ENCODE results near the gene APOF. TPM values are rescaled to one million over a fixed set of nuclear protein-coding genes. Genes with fewer than 3 reads are reported as not detected.
A peak's percentile ranks its signal among the peaks of the same experiment; 100 is the strongest.

APOF gene
- total and polyA plus RNA-seq, 4 donors, result 0.12 TPM; not detected in 3

GRCh38 chr12:56315249-56315621 lies 47.4 kb downstream of the APOF start:
- 2 to 3% methylated on average over 11 of the region's 11 CpGs for WGBS, 2 donors
- TF ChIP-seq CTCF (IDR thresholded peaks at IDR 0.05; ENCODE audit: control extremely low read depth, extremely low read depth), result no peak
- H3K4me3 ChIP-seq, result peak overlapping the region; percentile 72
- ATAC-seq (ENCODE audit: insufficient read depth, low FRiP score), result no peak
- H3K9me3 ChIP-seq (ENCODE audit: control insufficient read depth in 4 of 4, insufficient read depth in 3 of 4, low read length in 3 of 4), result no peaks in the 10 kb centered on the region
- peaks cover 0 to 38% (median 4%) of the 10 kb centered on the region in 4 donors for H3K36me3 ChIP-seq (ENCODE audit: control insufficient read depth in 4 of 4, insufficient read depth in 4 of 4, low read length in 4 of 4)
- peak overlapping the region; percentile 80 to 98 for H3K9ac ChIP-seq (ENCODE audit: insufficient read depth in 1 of 2, low read length in 2 of 2)
- peaks cover 0 to 13% (median 6%) of the 10 kb centered on the region in 5 donors for H3K4me1 ChIP-seq (ENCODE audit: control insufficient read depth in 5 of 5, insufficient read depth in 5 of 5, low read length in 5 of 5)
- peak overlapping the region; percentile 87 to 94 for H3K27ac ChIP-seq (ENCODE audit: low read depth in 1 of 2, low read length in 1 of 2)
- H3K27me3 ChIP-seq (ENCODE audit: control insufficient read depth in 3 of 3, insufficient read depth in 3 of 3, low read length in 2 of 3), result no peaks in the 10 kb centered on the region
- peak; percentile 26 to 39 (median 29) for DNase-seq

DNA sequence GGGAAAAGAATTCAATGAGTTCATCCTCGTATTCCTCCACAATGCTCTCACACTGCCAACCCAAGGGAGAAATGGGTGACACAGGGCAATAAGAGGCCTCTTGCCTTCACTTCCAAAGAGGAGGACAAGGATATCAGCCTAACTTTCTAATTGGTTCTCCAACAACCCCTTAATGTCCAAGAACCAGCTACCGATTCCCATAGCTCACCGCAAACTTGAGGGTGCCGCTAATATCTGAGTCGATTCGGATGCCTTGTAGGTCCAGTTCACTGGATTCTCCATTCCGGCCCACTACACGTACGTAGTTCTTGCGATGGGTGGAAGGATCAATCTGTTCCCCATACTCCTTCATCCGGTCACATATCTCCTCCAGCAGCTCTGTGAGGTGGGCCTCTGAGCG lies 51.7 kb downstream of the APOF start:
- Histone ChIP-seq H3K4me1 (ENCODE audit: control insufficient read depth in 5 of 5, insufficient read depth in 5 of 5, low read length in 5 of 5) (peaks cover 0 to 6% (median 6%) of the 10 kb centered on the region in 5 donors), H3K27me3 (ENCODE audit: control insufficient read depth in 3 of 3, insufficient read depth in 3 of 3, low read length in 2 of 3) (no peaks in the 10 kb centered on the region), H3K36me3 (ENCODE audit: control insufficient read depth in 4 of 4, insufficient read depth in 4 of 4, low read length in 4 of 4) (peaks cover 9 to 38% (median 13%) of the 10 kb centered on the region in 4 donors), H3K9ac (ENCODE audit: insufficient read depth in 1 of 2, low read length in 2 of 2) (no peak overlapping the region), H3K4me3 (no peak overlapping the region), H3K9me3 (ENCODE audit: control insufficient read depth in 4 of 4, insufficient read depth in 3 of 4, low read length in 3 of 4) (no peaks in the 10 kb centered on the region), H3K27ac (ENCODE audit: low read depth in 1 of 2, low read length in 1 of 2) (no peak overlapping the region)
- ATAC-seq (ENCODE audit: insufficient read depth, low FRiP score), result no peak
- no peak for TF ChIP-seq CTCF (IDR thresholded peaks at IDR 0.05; ENCODE audit: control extremely low read depth, extremely low read depth)
- no peak for DNase-seq
- WGBS, 2 donors, result 96 to 97% methylated on average over 12 of the region's 12 CpGs

Small RNAs within 50 kb of the gene (small RNA-seq; reads per million reads assigned to genes)
- not detected for gene RNU7-40P (ENCODE audit: low replicate concordance)

Other genes with a start within 250 kb of the APOF start
- gene RPL41, start 246.2 kb downstream of the APOF start, total RNA-seq, result 1,000 to 10,000 TPM; 1,569 to 3,132 TPM
- gene RPL41, start 246.2 kb downstream of the APOF start, polyA plus RNA-seq, result 1,000 to 10,000 TPM; 4,690 to 5,737 TPM
- gene ZC3H10, start 244.6 kb downstream of the APOF start, total RNA-seq, result 1 to 10 TPM; 2.5 to 7.9 TPM
- 1 to 10 TPM; 3.1 to 3.5 TPM for gene ZC3H10, start 244.6 kb downstream of the APOF start, polyA plus RNA-seq
- gene ESYT1, start 234.6 kb downstream of the APOF start, total RNA-seq, result 100 to 1,000 TPM in 1 of 2 donors, 10 to 100 TPM in 1; 57.4 to 131 TPM
- 10 to 100 TPM; 23.5 to 71.0 TPM for gene ESYT1, start 234.6 kb downstream of the APOF start, polyA plus RNA-seq
- 10 to 100 TPM; 39.1 to 46.1 TPM for gene MYL6B, start 210.3 kb downstream of the APOF start, total RNA-seq
- 10 to 100 TPM; 20.7 to 40.3 TPM for gene MYL6B, start 210.3 kb downstream of the APOF start, polyA plus RNA-seq
- 1,000 to 10,000 TPM; 1,471 to 1,783 TPM for gene MYL6, start 204.5 kb downstream of the APOF start, total RNA-seq
- 1,000 to 10,000 TPM; 2,612 to 3,593 TPM for gene MYL6, start 204.5 kb downstream of the APOF start, polyA plus RNA-seq
- 10 to 100 TPM; 66.5 to 97.5 TPM for gene SMARCC2, start 173.4 kb downstream of the APOF start, total RNA-seq
- gene SMARCC2, start 173.4 kb downstream of the APOF start, polyA plus RNA-seq, result 10 to 100 TPM; 23.9 to 29.0 TPM
- gene RNF41, start 140.9 kb downstream of the APOF start, total RNA-seq, result 10 to 100 TPM; 49.5 to 54.6 TPM
- gene RNF41, start 140.9 kb downstream of the APOF start, polyA plus RNA-seq, result 10 to 100 TPM; 18.1 to 40.6 TPM
- gene NABP2, start 138.5 kb downstream of the APOF start, total RNA-seq, result 10 to 100 TPM; 11.3 to 31.4 TPM
- gene NABP2, start 138.5 kb downstream of the APOF start, polyA plus RNA-seq, result 10 to 100 TPM; 22.1 to 23.8 TPM
- gene SLC39A5, start 132.8 kb downstream of the APOF start, total RNA-seq, result 1 to 10 TPM in 1 of 2 donors, under 1 TPM in 1; 0.71 to 1.1 TPM
- under 1 TPM; 0.13 to 0.20 TPM for gene SLC39A5, start 132.8 kb downstream of the APOF start, polyA plus RNA-seq
- 10 to 100 TPM; 25.9 to 38.1 TPM for gene ANKRD52, start 104.5 kb downstream of the APOF start, total RNA-seq
- gene ANKRD52, start 104.5 kb downstream of the APOF start, polyA plus RNA-seq, result 1 to 10 TPM; 9.2 to 9.9 TPM
- 10 to 100 TPM in 1 of 2 donors, 1 to 10 TPM in 1; 8.3 to 16.5 TPM for gene COQ10A, start 95.9 kb downstream of the APOF start, total RNA-seq
- 10 to 100 TPM in 1 of 2 donors, 1 to 10 TPM in 1; 5.8 to 18.1 TPM for gene COQ10A, start 95.9 kb downstream of the APOF start, polyA plus RNA-seq
- gene CS, start 62.5 kb downstream of the APOF start, total RNA-seq, result 100 to 1,000 TPM; 101 to 204 TPM
- 10 to 100 TPM; 43.1 to 87.9 TPM for gene CS, start 62.5 kb downstream of the APOF start, polyA plus RNA-seq
- 100 to 1,000 TPM in 1 of 2 donors, 10 to 100 TPM in 1; 38.8 to 125 TPM for gene CNPY2, start 46.9 kb downstream of the APOF start, total RNA-seq
- gene CNPY2, start 46.9 kb downstream of the APOF start, polyA plus RNA-seq, result 100 to 1,000 TPM; 128 to 153 TPM
- gene PAN2, start 28.9 kb downstream of the APOF start, total RNA-seq, result 10 to 100 TPM; 61.4 to 68.2 TPM
- 10 to 100 TPM; 22.4 to 43.0 TPM for gene PAN2, start 28.9 kb downstream of the APOF start, polyA plus RNA-seq
- under 1 TPM; 0.34 to 0.77 TPM for gene IL23A, start 24.0 kb downstream of the APOF start, total RNA-seq
- gene IL23A, start 24.0 kb downstream of the APOF start, polyA plus RNA-seq, result 1 to 10 TPM in 1 of 2 donors, under 1 TPM in 1; 0.43 to 4.0 TPM
- 100 to 1,000 TPM; 139 to 218 TPM for gene STAT2, start 2.8 kb downstream of the APOF start, total RNA-seq
- gene STAT2, start 2.8 kb downstream of the APOF start, polyA plus RNA-seq, result 10 to 100 TPM; 64.8 to 67.2 TPM
- 10 to 100 TPM in 1 of 2 donors, 1 to 10 TPM in 1; 9.9 to 11.2 TPM for gene TIMELESS, start 86.6 kb upstream of the APOF start, total RNA-seq
- gene TIMELESS, start 86.6 kb upstream of the APOF start, polyA plus RNA-seq, result 1 to 10 TPM; 7.3 to 8.1 TPM
- gene MIP, start 91.8 kb upstream of the APOF start, total RNA-seq, result not detected
- under 1 TPM; 0.06 to 0.08 TPM for gene MIP, start 91.8 kb upstream of the APOF start, polyA plus RNA-seq
- 1 to 10 TPM; 2.5 to 3.4 TPM for gene SPRYD4, start 105.7 kb upstream of the APOF start, total RNA-seq
- gene SPRYD4, start 105.7 kb upstream of the APOF start, polyA plus RNA-seq, result 1 to 10 TPM; 2.0 to 2.2 TPM
- gene GLS2, start 125.3 kb upstream of the APOF start, total RNA-seq, result 1 to 10 TPM; 2.6 to 4.8 TPM
- gene GLS2, start 125.3 kb upstream of the APOF start, polyA plus RNA-seq, result 1 to 10 TPM; 1.1 to 4.5 TPM
- 10 to 100 TPM; 56.3 to 71.0 TPM for gene RBMS2, start 159.0 kb upstream of the APOF start, total RNA-seq
- gene RBMS2, start 159.0 kb upstream of the APOF start, polyA plus RNA-seq, result 10 to 100 TPM; 16.3 to 29.1 TPM

Measured in lung (tissue), 13 donors.